Activated naive CD4-positive, alpha-beta T cell (primary cell): ENCODE measurements around the gene ZNF600.
"Not testable (repeated sequence)": the region's sequence is repeated elsewhere in the genome, so short reads cannot be mapped to it uniquely, and the experiment has no call there.

Experiments
- DNase-seq, 4 experiments: peaks; one replicate each; lab custom pipeline; 2025; lab: John Stamatoyannopoulos, UW

The ZNF600 gene

GRCh38 chr19:52741951-52742485 is 44.6 kb downstream of the ZNF600 start:
- no peak for DNase-seq

GRCh38 chr19:52741371-52741770 is 45.2 kb downstream of the ZNF600 start:
- DNase-seq = not testable (repeated sequence)

GRCh38 chr19:52739576-52739975 is 47.0 kb downstream of the ZNF600 start:
- DNase-seq = no peak

- DNase-seq = no peak
Observed at GRCh38 chr19:52735734-52736133, 50.9 kb downstream of the ZNF600 start.

GRCh38 chr19:52734893-52735661 is 51.5 kb downstream of the ZNF600 start, which contains the start of gene ZNF611:
ZNF611 (minus strand) TSS chr19:52735044; CDS start chr19:52715894, 19,150 bp downstream.
- DNase-seq = peak; percentile 95 to 99 (median 98)

DNA sequence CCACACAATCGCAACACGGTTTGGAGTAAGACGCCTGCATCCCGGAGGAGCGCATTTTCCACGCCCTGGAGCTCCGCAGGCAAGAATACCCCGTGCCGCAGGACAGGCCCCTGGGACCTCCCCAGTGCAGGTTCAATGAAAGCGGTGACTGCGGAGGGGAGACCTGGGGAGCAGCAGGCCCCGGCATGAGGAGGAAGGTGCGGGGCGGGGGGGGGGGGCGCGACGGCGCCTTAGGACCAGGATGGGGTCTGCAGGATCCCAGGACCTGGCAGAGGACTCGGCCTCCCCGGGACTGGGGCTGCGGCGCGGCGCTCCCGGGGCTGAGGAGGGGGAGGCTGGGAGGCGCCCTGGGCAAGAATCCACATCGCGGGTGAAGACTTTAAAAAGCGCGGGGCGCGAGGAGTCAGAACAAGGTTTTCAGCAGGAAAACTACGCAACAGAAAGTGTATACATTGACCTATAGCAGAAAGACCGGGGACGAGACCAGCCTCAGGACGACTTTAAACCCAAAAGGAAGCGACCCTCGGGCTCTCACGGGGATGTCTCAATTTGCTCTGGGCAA is 52.2 kb downstream of the ZNF600 start:
- DNase-seq = no peak

DNA sequence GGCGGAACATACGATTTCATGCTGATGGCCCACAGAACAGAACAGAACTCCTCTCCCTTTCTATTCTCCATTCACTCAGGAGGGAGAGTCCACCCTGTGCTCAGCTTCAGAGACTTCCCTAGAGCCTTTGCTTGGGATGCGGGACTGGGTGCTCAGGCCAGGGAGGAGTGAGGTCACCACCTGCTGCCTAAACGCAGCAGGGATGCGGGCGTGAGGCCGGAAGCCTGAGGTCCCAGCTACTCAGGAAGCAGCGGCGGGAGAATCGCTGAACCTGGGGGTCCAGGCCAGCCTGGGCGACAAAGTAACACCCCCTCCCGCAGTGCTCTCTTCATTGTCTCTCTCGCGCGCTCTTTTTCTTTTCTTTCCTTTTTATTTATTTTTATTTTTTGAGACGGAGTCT is 60.5 kb downstream of the ZNF600 start:
- not testable (repeated sequence) for DNase-seq

- DNase-seq = no peak
Observed at GRCh38 chr19:52725528-52725961, 61.0 kb downstream of the ZNF600 start.

DNA sequence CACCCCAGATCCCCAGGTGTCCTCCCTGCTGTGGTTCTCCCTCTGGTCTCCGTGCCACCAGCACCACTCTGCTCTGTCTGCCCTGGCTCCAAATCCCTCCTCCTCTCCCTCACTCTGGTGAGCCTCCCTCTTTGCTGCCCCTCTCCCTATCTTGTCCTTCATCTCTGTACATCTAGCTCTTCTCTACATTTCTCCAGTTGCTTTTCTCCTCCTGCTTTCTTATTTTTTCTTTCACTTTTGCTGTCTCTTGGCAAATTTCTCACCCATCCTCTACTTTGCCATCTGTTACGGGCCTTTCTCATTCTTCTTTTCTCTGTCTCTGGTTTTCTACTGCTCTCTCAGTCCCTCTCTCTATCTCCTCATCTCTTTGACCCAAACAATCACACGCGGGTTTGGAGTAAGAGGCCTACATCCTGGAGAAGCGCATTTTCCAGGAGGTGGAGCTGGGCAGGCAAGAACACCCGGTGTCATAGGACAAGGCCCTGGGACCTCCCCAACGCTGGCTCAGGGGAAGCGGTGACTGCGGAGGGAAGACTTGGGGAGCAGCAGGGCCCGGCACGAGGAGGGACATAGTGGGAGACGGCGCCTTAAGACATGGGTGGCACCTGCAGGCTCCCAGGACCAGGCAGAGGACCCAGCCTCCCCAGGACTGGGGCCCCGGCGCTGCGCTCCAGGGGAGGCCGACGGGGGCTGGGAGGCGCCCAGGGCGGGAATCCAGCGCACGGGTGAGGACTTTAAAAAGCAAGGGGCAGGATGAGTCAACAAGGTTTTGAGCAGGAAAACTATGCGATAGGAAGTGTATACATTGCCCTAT is 61.7 kb downstream of the ZNF600 start:
- DNase-seq = no peak

DNA sequence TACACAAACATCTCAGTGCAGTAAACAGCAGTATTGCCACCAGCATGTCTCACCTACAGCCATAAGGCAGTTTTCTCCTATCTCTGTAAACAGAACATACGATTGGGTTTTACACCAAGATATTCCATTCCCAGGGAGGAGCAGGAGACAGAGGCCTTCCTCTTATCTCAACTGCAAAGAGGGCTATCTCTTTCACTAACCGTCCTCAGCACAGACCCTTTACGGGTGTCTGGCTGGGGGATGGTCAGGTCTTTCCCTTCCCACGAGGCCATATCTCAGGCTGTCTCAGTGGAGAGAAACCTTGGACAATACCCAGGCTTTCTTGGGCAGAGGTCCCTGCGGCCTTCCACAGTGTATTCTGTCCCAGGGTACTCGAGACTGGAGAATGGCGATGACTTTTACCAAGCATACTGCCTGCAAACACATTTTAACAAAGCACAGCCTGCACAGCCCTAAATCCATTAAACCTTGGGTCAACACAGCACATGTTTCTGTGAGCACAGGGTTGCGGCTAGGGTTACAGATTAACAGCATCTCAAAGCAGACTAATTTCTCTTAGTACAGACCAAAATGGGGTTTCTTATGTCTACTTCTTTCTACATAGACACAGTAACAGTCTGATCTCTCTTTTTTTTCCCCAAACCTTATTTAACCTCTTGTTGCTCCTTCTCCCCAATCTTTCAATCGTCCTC is 62.5 kb downstream of the ZNF600 start:
- not testable (repeated sequence) for DNase-seq

GRCh38 chr19:52722062-52723003 is 64.3 kb downstream of the ZNF600 start:
- no peak for DNase-seq

DNA sequence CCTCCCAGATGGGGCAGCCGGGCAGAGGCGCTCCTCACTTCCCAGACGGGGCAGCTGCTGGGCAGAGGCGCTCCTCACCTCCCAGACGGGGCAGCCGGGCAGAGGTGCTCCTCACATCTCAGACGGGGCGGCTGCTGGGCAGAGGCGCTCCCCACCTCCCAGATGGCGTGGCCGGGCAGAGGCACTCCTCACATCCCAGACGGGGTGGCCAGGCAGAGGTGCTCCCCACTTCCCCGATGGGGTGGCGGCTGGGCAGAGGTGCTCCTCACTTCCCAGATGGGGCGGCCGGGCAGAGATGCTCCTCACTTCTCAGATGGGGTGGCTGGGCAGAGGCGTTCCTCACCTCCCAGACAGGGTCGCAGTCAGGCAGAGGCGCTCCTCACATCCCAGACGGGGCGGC is 66.0 kb downstream of the ZNF600 start:
- DNase-seq = not testable (repeated sequence)

DNA sequence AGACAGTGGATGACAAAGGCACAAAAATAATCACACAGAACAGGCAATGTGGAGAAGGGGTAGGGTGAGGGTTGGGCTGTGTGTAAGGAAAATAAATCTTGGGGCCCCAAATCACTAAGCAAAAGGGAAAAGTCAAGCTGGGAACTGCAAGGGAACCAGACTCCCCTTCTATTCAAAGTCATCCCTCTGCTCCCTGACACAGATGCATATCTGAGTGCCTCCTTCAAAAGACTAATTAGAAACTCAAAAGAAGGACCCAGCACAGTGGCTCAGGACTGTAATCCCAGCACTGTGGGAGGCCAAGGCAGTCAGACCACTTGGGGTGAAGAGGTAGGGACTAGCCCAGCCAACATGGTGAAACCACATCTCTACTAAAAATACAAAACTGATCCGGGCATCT is 70.1 kb downstream of the ZNF600 start:
- no peak for DNase-seq

DNA sequence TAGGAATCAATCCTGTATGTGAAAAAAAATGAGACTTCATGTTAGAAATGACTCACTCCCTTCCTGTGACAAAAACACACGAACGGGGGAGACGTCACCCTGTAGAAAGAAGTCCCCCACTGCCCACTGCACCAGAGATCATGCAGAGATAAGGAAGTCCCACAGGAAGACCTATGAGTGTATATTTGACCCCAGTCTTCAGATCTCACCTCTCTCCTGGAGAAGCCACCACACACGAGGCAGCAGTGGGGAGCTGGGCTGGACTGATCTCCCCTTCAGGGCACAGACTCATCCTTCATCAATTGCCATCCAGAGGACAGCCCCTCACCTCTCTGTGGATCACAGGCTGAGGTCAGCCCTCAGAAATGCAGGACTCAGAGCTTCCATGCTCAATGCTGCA is 70.7 kb downstream of the ZNF600 start:
- DNase-seq = not testable (repeated sequence)

- DNase-seq = not testable (repeated sequence)
Observed at GRCh38 chr19:52715330-52715729, 71.3 kb downstream of the ZNF600 start.
